Fibroblast of skin of abdomen (primary cell): Measurements from ENCODE around the gene PTPRD.

Source experiments
- DNase-seq: peaks from one replicate; pipeline ENCODE4 v3.0.0-alpha.2; 2013

PTPRD gene

GRCh38 chr9:9750719-9751118 lies 862.1 kb downstream of the PTPRD start:
- no peak for DNase-seq

GRCh38 chr9:9749591-9749990 lies 863.2 kb downstream of the PTPRD start:
- DNase-seq = no peak

GRCh38 chr9:9747787-9748186 lies 865.0 kb downstream of the PTPRD start:
- peak; percentile 21 for DNase-seq

GRCh38 chr9:9746826-9747225 lies 866.0 kb downstream of the PTPRD start:
- no peak for DNase-seq

GRCh38 chr9:9743822-9744221 lies 869.0 kb downstream of the PTPRD start:
- DNase-seq = no peak

GRCh38 chr9:9730174-9730573 lies 882.6 kb downstream of the PTPRD start:
- DNase-seq = no peak

- DNase-seq = no peak
These were observed 883.7 kb downstream of the PTPRD start for GRCh38 chr9:9729082-9729481.

- no peak for DNase-seq
These were observed 893.3 kb downstream of the PTPRD start for GRCh38 chr9:9719373-9720112.

GRCh38 chr9:9718691-9719090 lies 894.1 kb downstream of the PTPRD start:
- no peak for DNase-seq

- no peak for DNase-seq
These were observed 933.4 kb downstream of the PTPRD start for GRCh38 chr9:9679433-9679832.

- no peak for DNase-seq
These were observed 938.3 kb downstream of the PTPRD start for GRCh38 chr9:9674461-9674860.

GRCh38 chr9:9670454-9670853 lies 942.3 kb downstream of the PTPRD start:
- DNase-seq = no peak

GRCh38 chr9:9645006-9645405 lies 967.8 kb downstream of the PTPRD start:
- no peak for DNase-seq

- no peak for DNase-seq
These were observed 981.5 kb downstream of the PTPRD start for GRCh38 chr9:9631284-9631683.

GRCh38 chr9:9625248-9625647 lies 987.6 kb downstream of the PTPRD start:
- DNase-seq = no peak

- DNase-seq = no peak
These were observed 989.3 kb downstream of the PTPRD start for GRCh38 chr9:9623506-9623905.

- DNase-seq = no peak
These were observed 991.4 kb downstream of the PTPRD start for GRCh38 chr9:9621355-9621940.

- no peak for DNase-seq
These were observed 992.1 kb downstream of the PTPRD start for GRCh38 chr9:9620736-9621135.

- DNase-seq = no peak
These were observed 997.7 kb downstream of the PTPRD start for GRCh38 chr9:9615086-9615485.

GRCh38 chr9:9614607-9615006 lies 998.2 kb downstream of the PTPRD start:
- DNase-seq = no peak

- DNase-seq = no peak
These were observed 1000.0 kb downstream of the PTPRD start for GRCh38 chr9:9612755-9613154.

- no peak for DNase-seq
These were observed 1000.5 kb downstream of the PTPRD start for GRCh38 chr9:9612270-9612669.

GRCh38 chr9:9605681-9606080 lies 1007.1 kb downstream of the PTPRD start:
- DNase-seq = no peak

- DNase-seq = no peak
These were observed 1009.5 kb downstream of the PTPRD start for GRCh38 chr9:9603345-9603744.

- no peak for DNase-seq
These were observed 1014.1 kb downstream of the PTPRD start for GRCh38 chr9:9598723-9599122.
